ENCODE results near the gene ARHGAP33. TPM values are rescaled to one million over a fixed set of nuclear protein-coding genes. Genes with fewer than 3 reads are reported as not detected.

The ARHGAP33 gene
- total RNA-seq, 4 donors from 2014 or later, result 1.3 to 8.4 (median 2.3) TPM

DNA sequence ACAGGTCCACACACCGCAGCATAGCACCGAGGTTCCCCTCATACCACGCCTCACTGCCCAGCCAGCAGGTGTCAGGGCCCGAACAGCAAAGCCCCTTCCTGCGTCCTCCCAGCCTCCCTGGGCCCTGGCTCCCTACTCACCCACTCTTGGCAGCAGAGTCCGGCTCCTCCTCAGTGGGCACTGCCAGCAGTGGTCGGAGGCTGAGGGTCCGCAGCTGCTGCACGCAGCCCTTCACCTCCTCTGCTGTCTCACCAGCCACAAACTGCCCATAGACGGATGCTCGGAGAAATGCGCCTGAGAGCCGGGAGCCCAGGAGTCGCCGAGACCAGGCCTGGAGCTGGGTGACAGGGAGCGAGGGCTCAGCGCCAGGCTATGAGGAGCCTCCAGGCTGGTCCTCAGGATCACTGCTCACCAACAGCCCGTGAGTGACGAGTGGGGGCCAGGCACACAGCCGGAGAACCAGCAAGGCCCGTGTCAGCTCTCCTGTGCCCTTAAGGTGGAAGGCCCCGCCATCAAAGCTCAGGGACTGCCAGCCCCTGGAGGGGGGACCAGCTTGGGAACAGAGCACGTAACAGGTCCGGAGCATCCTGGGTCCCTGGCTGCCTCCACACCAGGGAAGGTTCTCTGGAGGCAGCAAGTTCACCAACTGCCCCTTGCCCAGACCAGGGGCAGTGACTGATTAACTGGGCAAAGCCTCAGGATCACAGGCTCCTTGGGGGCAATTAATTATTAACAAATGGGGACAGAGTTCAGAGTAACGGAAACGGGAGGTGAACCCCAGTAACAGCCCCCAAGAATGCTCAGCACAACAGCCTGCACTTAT, 37.1 kb downstream of the ARHGAP33 start, which contains the start of gene PRODH2:
PRODH2 (minus strand) TSS at position 626 of the 823 bp plus-strand sequence; CDS start at position 586, 40 bp downstream.
- Histone ChIP-seq H3K27me3 (peaks cover 0 to 59% (median 0%) of the 10 kb centered on the region in 4 donors), H3K36me3 (no peaks in the 10 kb centered on the region), H3K4me1 (no peaks in the 10 kb centered on the region), H3K9me3 (no peaks in the 10 kb centered on the region), H3K27ac (no peak within 1 kb of the TSS), H3K4me3 (no peak within 1 kb of the TSS)
- no peak for DNase-seq
- TF ChIP-seq, protein P1, sequence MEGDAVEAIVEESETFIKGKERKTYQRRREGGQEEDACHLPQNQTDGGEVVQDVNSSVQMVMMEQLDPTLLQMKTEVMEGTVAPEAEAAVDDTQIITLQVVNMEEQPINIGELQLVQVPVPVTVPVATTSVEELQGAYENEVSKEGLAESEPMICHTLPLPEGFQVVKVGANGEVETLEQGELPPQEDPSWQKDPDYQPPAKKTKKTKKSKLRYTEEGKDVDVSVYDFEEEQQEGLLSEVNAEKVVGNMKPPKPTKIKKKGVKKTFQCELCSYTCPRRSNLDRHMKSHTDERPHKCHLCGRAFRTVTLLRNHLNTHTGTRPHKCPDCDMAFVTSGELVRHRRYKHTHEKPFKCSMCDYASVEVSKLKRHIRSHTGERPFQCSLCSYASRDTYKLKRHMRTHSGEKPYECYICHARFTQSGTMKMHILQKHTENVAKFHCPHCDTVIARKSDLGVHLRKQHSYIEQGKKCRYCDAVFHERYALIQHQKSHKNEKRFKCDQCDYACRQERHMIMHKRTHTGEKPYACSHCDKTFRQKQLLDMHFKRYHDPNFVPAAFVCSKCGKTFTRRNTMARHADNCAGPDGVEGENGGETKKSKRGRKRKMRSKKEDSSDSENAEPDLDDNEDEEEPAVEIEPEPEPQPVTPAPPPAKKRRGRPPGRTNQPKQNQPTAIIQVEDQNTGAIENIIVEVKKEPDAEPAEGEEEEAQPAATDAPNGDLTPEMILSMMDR (IDR thresholded peaks at IDR 0.05), result no peak
- no peak for TF ChIP-seq POLR2A (IDR thresholded peaks at IDR 0.05)
- intact Hi-C loops (cut with DNase I), result no loop called here
- 40 to 70% methylated on average over 1 to 5 of the region's 26 CpGs for WGBS, 2 donors

- Histone ChIP-seq H3K36me3 (no peaks in the 10 kb centered on the region), H3K9me3 (no peaks in the 10 kb centered on the region), H3K27me3 (peaks cover 0 to 66% (median 0%) of the 10 kb centered on the region in 4 donors), H3K4me3 (no peak overlapping the region), H3K4me1 (no peaks in the 10 kb centered on the region), H3K27ac (no peak overlapping the region)
- intact Hi-C loops (cut with DNase I), result no loop called here
- 81 to 82% methylated on average over 9 to 11 of the region's 11 CpGs for WGBS, 2 donors
- DNase-seq, result no peak
- TF ChIP-seq, protein P1 (IDR thresholded peaks at IDR 0.05), result no peak
- no peak for TF ChIP-seq POLR2A (IDR thresholded peaks at IDR 0.05)
These were observed 37.9 kb downstream of the ARHGAP33 start for GRCh38 chr19:35813043-35813890.

- 9 to 32% methylated on average over 3 to 4 of the region's 6 CpGs for WGBS, 2 donors
- H3K27ac ChIP-seq, result no peak overlapping the region
- intact Hi-C loops (cut with DNase I), result no loop called here
- DNase-seq, result no peak
- no peak overlapping the region for H3K4me3 ChIP-seq
- H3K36me3 ChIP-seq, result no peaks in the 10 kb centered on the region
- H3K4me1 ChIP-seq, result no peaks in the 10 kb centered on the region
- no peaks in the 10 kb centered on the region for H3K9me3 ChIP-seq
- peaks cover 0 to 64% (median 0%) of the 10 kb centered on the region in 4 donors for H3K27me3 ChIP-seq
- TF ChIP-seq, protein P1 (IDR thresholded peaks at IDR 0.05), result no peak
- TF ChIP-seq POLR2A (IDR thresholded peaks at IDR 0.05), result no peak
These were observed 40.9 kb downstream of the ARHGAP33 start for GRCh38 chr19:35816262-35816661.

DNA sequence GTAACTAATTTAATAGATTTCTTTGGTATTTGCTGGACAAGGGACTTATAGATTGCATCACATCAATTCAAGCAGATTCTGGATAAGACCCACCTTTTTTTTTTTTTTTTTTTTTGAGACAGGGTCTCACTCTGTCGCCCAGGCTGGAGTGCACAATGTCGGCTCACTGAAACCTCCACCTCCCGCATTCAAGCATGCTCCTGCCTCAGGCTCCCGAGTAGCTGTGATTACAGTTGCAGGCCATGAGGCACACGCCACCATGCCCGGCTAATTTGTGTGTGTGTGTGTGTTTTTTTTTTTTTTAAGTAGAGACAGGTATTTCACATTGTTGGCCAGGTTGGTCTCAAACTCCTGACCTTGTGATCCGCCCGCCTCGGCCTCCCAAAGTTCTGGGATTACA, 41.5 kb downstream of the ARHGAP33 start:
- TF ChIP-seq POLR2A (IDR thresholded peaks at IDR 0.05), result no peak
- TF ChIP-seq, protein P1 (IDR thresholded peaks at IDR 0.05), result no peak
- Histone ChIP-seq H3K4me3 (no peak overlapping the region), H3K36me3 (no peaks in the 10 kb centered on the region), H3K4me1 (no peaks in the 10 kb centered on the region), H3K27ac (no peak overlapping the region), H3K9me3 (no peaks in the 10 kb centered on the region), H3K27me3 (peaks cover 0 to 59% (median 0%) of the 10 kb centered on the region in 4 donors)
- DNase-seq, result no peak
- WGBS, 2 donors, result 85 to 87% methylated on average over 7 to 9 of the region's 9 CpGs
- intact Hi-C loops (cut with DNase I), result no loop called here

DNA sequence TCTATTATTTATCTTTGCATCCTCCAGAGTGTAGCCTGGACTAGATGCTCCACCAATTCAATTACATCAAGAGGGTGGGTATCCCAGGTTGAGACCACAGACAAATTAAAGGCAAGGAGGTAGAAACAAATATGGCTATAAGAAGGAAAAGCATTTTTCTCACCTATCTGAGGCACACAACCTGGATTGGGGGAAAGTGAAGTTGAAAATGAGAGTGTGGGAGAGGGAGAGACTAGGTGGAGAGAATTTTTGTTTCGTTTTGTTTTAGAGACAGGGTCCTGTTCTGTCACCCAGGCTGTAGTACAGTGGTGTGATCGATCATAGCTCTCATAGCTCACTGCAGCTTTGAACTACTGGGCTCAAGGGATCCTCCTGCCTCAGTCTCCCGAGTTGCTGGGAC, 43.1 kb downstream of the ARHGAP33 start:
- WGBS, 2 donors, result 34 to 71% methylated on average over 3 of the region's 3 CpGs
- TF ChIP-seq, protein P1 (IDR thresholded peaks at IDR 0.05), result no peak
- no peak for TF ChIP-seq POLR2A (IDR thresholded peaks at IDR 0.05)
- Histone ChIP-seq H3K4me3 (no peak overlapping the region), H3K4me1 (no peaks in the 10 kb centered on the region), H3K27ac (no peak overlapping the region), H3K27me3 (peaks cover 0 to 53% (median 0%) of the 10 kb centered on the region in 4 donors), H3K36me3 (no peaks in the 10 kb centered on the region), H3K9me3 (no peaks in the 10 kb centered on the region)
- intact Hi-C loops (cut with DNase I), result no loop called here
- DNase-seq, result no peak

All from esophagus squamous epithelium (tissue), 5 donors.